ENCODE data around the gene SLC25A21.

The SLC25A21 gene

DNA sequence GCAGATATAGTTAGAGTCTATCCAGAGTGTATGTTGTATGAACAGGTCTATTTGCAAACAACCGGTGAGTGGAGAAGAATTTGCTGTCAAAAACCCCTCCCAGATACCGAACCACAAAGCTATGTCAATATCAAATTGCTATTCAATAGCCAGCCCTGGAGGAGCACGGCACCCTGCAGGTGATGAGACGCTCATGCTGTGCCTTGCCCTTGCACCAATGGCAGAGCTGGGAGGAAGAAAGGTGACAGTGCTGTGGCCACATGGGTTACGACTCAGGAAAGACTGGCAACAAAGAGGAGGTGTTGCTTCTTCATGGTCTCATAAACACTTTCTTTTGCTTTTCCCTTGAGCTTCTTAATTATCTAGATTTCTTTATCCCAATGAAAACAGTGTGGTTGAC is 455.0 kb downstream of the SLC25A21 start:
- TF ChIP-seq RAD21 (IDR thresholded peaks at IDR 0.05; ENCODE audit: low read depth) (no peak), NFIC (IDR thresholded peaks at IDR 0.05) (no peak), CREB1 (IDR thresholded peaks at IDR 0.05; ENCODE audit: low read depth) (no peak), FOXM1 (IDR thresholded peaks at IDR 0.05; ENCODE audit: borderline replicate concordance, low read depth) (no peak), TCF12 (IDR thresholded peaks at IDR 0.05; ENCODE audit: low read depth) (no peak), YY1 (IDR thresholded peaks at IDR 0.05; ENCODE audit: low read depth) (no peak), EGR1 (IDR thresholded peaks at IDR 0.05) (no peak), TEAD4 (IDR thresholded peaks at IDR 0.05) (no peak), ZBTB7A (IDR thresholded peaks at IDR 0.05; ENCODE audit: low read depth) (no peak), CEBPB (IDR thresholded peaks at IDR 0.05) (no peak)
- TF ChIP-seq, protein P1, sequence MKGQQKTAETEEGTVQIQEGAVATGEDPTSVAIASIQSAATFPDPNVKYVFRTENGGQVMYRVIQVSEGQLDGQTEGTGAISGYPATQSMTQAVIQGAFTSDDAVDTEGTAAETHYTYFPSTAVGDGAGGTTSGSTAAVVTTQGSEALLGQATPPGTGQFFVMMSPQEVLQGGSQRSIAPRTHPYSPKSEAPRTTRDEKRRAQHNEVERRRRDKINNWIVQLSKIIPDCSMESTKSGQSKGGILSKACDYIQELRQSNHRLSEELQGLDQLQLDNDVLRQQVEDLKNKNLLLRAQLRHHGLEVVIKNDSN (IDR thresholded peaks at IDR 0.05): no peak
- TF ChIP-seq, protein P2, sequence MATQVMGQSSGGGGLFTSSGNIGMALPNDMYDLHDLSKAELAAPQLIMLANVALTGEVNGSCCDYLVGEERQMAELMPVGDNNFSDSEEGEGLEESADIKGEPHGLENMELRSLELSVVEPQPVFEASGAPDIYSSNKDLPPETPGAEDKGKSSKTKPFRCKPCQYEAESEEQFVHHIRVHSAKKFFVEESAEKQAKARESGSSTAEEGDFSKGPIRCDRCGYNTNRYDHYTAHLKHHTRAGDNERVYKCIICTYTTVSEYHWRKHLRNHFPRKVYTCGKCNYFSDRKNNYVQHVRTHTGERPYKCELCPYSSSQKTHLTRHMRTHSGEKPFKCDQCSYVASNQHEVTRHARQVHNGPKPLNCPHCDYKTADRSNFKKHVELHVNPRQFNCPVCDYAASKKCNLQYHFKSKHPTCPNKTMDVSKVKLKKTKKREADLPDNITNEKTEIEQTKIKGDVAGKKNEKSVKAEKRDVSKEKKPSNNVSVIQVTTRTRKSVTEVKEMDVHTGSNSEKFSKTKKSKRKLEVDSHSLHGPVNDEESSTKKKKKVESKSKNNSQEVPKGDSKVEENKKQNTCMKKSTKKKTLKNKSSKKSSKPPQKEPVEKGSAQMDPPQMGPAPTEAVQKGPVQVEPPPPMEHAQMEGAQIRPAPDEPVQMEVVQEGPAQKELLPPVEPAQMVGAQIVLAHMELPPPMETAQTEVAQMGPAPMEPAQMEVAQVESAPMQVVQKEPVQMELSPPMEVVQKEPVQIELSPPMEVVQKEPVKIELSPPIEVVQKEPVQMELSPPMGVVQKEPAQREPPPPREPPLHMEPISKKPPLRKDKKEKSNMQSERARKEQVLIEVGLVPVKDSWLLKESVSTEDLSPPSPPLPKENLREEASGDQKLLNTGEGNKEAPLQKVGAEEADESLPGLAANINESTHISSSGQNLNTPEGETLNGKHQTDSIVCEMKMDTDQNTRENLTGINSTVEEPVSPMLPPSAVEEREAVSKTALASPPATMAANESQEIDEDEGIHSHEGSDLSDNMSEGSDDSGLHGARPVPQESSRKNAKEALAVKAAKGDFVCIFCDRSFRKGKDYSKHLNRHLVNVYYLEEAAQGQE (IDR thresholded peaks at IDR 0.05; ENCODE audit: low read depth): no peak

DNA sequence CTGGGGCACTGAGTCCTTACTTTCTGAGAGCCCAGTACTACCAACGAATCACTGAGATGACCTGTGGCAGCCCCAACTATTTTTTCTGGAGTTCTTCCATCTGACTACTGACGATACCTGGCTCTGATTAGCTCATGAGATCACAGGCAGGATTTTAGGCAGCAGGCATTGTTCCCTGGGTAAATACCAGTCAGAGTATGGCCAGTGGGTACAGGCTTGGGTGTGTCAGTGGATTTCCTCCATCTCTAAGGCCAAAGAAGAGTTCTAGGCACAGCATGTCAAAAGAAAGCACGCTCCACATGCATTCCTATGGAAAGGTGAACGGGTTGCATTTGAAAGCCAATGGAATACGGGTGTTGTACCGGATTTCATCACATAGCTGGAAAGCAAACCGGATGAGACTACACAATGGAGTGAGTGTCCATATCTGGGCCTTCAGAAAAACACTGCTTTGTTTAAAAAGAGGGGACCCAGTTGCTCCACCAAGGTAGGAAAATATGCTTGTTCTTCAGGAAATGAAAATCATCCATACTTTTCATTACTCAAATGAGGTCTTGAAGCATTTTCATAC is 455.7 kb downstream of the SLC25A21 start:
- TF ChIP-seq TCF12 (IDR thresholded peaks at IDR 0.05; ENCODE audit: low read depth): no peak
- TF ChIP-seq TEAD4 (IDR thresholded peaks at IDR 0.05): no peak
- no peak for TF ChIP-seq RAD21 (IDR thresholded peaks at IDR 0.05; ENCODE audit: low read depth)
- no peak for TF ChIP-seq NFIC (IDR thresholded peaks at IDR 0.05)
- no peak for TF ChIP-seq TAF1 (IDR thresholded peaks at IDR 0.05; ENCODE audit: low read depth)
- TF ChIP-seq, protein P1 (IDR thresholded peaks at IDR 0.05): no peak
- no peak for TF ChIP-seq CREB1 (IDR thresholded peaks at IDR 0.05; ENCODE audit: low read depth)
- TF ChIP-seq, protein P3, sequence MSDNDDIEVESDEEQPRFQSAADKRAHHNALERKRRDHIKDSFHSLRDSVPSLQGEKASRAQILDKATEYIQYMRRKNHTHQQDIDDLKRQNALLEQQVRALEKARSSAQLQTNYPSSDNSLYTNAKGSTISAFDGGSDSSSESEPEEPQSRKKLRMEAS (IDR thresholded peaks at IDR 0.05): no peak
- TF ChIP-seq YY1 (IDR thresholded peaks at IDR 0.05; ENCODE audit: low read depth): no peak
- TF ChIP-seq EGR1 (IDR thresholded peaks at IDR 0.05): no peak
- no peak for TF ChIP-seq FOXM1 (IDR thresholded peaks at IDR 0.05; ENCODE audit: borderline replicate concordance, low read depth)
- TF ChIP-seq EP300 (IDR thresholded peaks at IDR 0.05; ENCODE audit: borderline replicate concordance): no peak
- no peak for TF ChIP-seq ZBTB7A (IDR thresholded peaks at IDR 0.05; ENCODE audit: low read depth)
- no peak for TF ChIP-seq CEBPB (IDR thresholded peaks at IDR 0.05)
- TF ChIP-seq, protein P2 (IDR thresholded peaks at IDR 0.05; ENCODE audit: low read depth): no peak

DNA sequence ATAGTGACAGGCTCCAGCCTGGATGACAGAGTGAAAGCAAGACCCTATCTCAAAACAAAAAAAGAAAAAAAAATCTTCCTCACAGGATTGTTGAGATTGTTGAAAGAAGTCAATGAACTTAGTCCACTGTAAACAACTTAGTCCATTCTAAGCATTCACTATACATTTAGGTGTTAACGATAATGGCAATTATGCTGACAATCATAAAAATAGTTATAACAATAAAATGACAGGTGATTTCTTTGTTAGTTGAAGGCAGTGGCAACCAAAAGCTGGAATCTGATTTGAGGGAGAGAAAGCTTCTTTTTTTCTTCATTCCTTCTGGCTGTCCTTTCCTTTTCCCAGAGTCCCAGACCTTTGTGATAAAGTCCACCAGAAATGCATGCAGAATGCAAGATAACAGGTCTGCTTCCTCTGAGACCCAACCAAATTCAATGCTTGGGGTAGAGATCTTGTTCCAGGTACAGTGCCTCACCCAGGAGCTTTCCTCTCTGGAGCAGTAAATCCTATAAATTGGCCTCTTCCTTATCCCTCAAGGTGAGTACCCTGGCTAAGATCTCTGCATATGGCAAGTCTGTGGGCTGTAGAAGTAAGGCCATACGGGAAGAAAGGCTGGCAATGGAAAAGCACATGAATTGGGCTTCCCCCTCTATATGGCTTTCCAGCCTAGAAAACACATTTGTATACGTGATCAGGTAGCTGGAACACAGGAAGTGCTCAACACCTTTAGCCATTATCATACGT is 458.3 kb downstream of the SLC25A21 start:
- no peak for TF ChIP-seq FOXM1 (IDR thresholded peaks at IDR 0.05; ENCODE audit: borderline replicate concordance, low read depth)
- no peak for TF ChIP-seq CREB1 (IDR thresholded peaks at IDR 0.05; ENCODE audit: low read depth)
- TF ChIP-seq TAF1 (IDR thresholded peaks at IDR 0.05; ENCODE audit: low read depth): no peak
- TF ChIP-seq RAD21 (IDR thresholded peaks at IDR 0.05; ENCODE audit: low read depth): no peak
- TF ChIP-seq, protein P2 (IDR thresholded peaks at IDR 0.05; ENCODE audit: low read depth): no peak
- TF ChIP-seq, protein P3 (IDR thresholded peaks at IDR 0.05): no peak
- TF ChIP-seq YY1 (IDR thresholded peaks at IDR 0.05; ENCODE audit: low read depth): no peak

DNA sequence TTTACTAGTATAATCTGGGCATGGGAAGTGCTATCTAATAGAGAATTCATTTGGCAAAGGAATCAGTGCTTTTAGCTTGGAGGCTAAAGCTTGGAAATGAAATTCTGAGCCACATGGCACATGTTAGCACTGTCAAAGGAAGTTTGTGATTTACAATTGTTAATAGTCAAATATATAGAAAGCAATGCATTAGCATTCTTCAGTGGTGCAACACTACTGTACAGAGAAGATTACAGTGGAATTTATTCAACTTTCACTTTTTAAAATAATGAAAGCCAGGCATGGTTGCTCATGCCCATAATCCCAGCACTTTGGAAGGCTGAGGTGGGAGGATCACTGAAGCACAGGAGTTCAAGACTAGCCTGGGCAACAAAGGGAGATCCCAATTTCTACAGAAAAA is 464.8 kb downstream of the SLC25A21 start:
- TF ChIP-seq TCF12 (IDR thresholded peaks at IDR 0.05; ENCODE audit: low read depth): no peak
- no peak for TF ChIP-seq RAD21 (IDR thresholded peaks at IDR 0.05; ENCODE audit: low read depth)
- TF ChIP-seq FOXM1 (IDR thresholded peaks at IDR 0.05; ENCODE audit: borderline replicate concordance, low read depth): no peak
- TF ChIP-seq, protein P1 (IDR thresholded peaks at IDR 0.05): no peak
- no peak for TF ChIP-seq YY1 (IDR thresholded peaks at IDR 0.05; ENCODE audit: low read depth)
- no peak for TF ChIP-seq EP300 (IDR thresholded peaks at IDR 0.05; ENCODE audit: borderline replicate concordance)
- TF ChIP-seq, protein P3 (IDR thresholded peaks at IDR 0.05): no peak
